Fibroblast of mammary gland (primary cell): ENCODE data around the gene EEF1AKMT2.

ENCODE experiments used
- DNase-seq: peaks from one replicate; pipeline ENCODE4 v3.0.0-alpha.2; 2010; ENCODE audit warnings: low read depth
- H3K4me3 ChIP-seq: 2 replicates; pipeline ENCODE4 v1.5.1; 2011; ENCODE audit warnings: low read depth, mild to moderate bottlenecking, low read length, moderate library complexity; ENCODE audit not compliant: control insufficient read depth
- CTCF ChIP-seq: conservative IDR thresholded peaks from 2 replicates; pipeline ENCODE4 v1.5.1; 2011; ENCODE audit warnings: low read depth, low read length, inconsistent platforms; ENCODE audit not compliant: control insufficient read depth, insufficient read depth

EEF1AKMT2 gene

GRCh38 chr10:124739119-124739921 lies 52.4 kb downstream of the EEF1AKMT2 start:
- no peak overlapping the region for H3K4me3 ChIP-seq
- no peak for DNase-seq
- no peak for TF ChIP-seq CTCF

GRCh38 chr10:124738441-124738840 lies 53.2 kb downstream of the EEF1AKMT2 start:
- no peak for DNase-seq
- TF ChIP-seq CTCF, result no peak
- H3K4me3 ChIP-seq, result no peak overlapping the region

- TF ChIP-seq CTCF, result no peak
- H3K4me3 ChIP-seq, result no peak overlapping the region
- DNase-seq, result no peak
Observed at GRCh38 chr10:124737708-124738107, 54.0 kb downstream of the EEF1AKMT2 start.

- no peak for TF ChIP-seq CTCF
- DNase-seq, result no peak
- no peak overlapping the region for H3K4me3 ChIP-seq
Observed at GRCh38 chr10:124737221-124737620, 54.5 kb downstream of the EEF1AKMT2 start.

- no peak overlapping the region for H3K4me3 ChIP-seq
- DNase-seq, result peak; percentile 52
- no peak for TF ChIP-seq CTCF
Observed at GRCh38 chr10:124736491-124737136, 55.1 kb downstream of the EEF1AKMT2 start.

GRCh38 chr10:124735491-124736286 lies 56.0 kb downstream of the EEF1AKMT2 start:
- H3K4me3 ChIP-seq, result no peak overlapping the region
- no peak for TF ChIP-seq CTCF
- no peak for DNase-seq
